HG03439 (cell line): Measurements from ENCODE around the gene ULBP3.
"Not testable (repeated sequence)": the region's sequence is repeated elsewhere in the genome, so short reads cannot be mapped to it uniquely, and the experiment has no call there.

Source experiments
- ATAC-seq: cut with Tn5 transposase; IDR thresholded peaks from one replicate; pipeline ENCODE4 v1.9.1; 2021; ENCODE audit warnings: mild to moderate bottlenecking, moderate library complexity; ENCODE audit not compliant: unreplicated experiment

Gene ULBP3

GRCh38 chr6:150043501-150044412, 25.2 kb downstream of the ULBP3 start:
- no peak for ATAC-seq

- no peak for ATAC-seq
Measured at GRCh38 chr6:150043096-150043495, 25.8 kb downstream of the ULBP3 start.

GRCh38 chr6:150038202-150039062, 30.5 kb downstream of the ULBP3 start:
- ATAC-seq: no peak

GRCh38 chr6:150037526-150038201, 31.3 kb downstream of the ULBP3 start:
- no peak for ATAC-seq

GRCh38 chr6:150036081-150036480, 32.8 kb downstream of the ULBP3 start:
- no peak for ATAC-seq

GRCh38 chr6:150033207-150033771, 35.6 kb downstream of the ULBP3 start:
- no peak for ATAC-seq

- no peak for ATAC-seq
Measured at GRCh38 chr6:150032598-150032997, 36.3 kb downstream of the ULBP3 start.

GRCh38 chr6:150030611-150031010, 38.3 kb downstream of the ULBP3 start:
- no peak for ATAC-seq

- ATAC-seq: no peak
Measured at GRCh38 chr6:150029749-150030148, 39.2 kb downstream of the ULBP3 start.

- no peak for ATAC-seq
Measured at GRCh38 chr6:150029276-150029675, 39.6 kb downstream of the ULBP3 start.

GRCh38 chr6:150028799-150029198, 40.1 kb downstream of the ULBP3 start:
- ATAC-seq: no peak

- no peak for ATAC-seq
Measured at GRCh38 chr6:150027806-150028565, 40.9 kb downstream of the ULBP3 start.

- ATAC-seq: no peak
Measured at GRCh38 chr6:150026976-150027805, 41.7 kb downstream of the ULBP3 start.

GRCh38 chr6:150025201-150025917, 43.6 kb downstream of the ULBP3 start, which contains the start of gene RAET1L:
RAET1L (minus strand) TSS chr6:150025532; CDS start chr6:150025471, 61 bp downstream.
- no peak for ATAC-seq

GRCh38 chr6:150024646-150025155, 44.2 kb downstream of the ULBP3 start:
- ATAC-seq: no peak

GRCh38 chr6:150024021-150024420, 44.9 kb downstream of the ULBP3 start:
- not testable (repeated sequence) for ATAC-seq

- not testable (repeated sequence) for ATAC-seq
Measured at GRCh38 chr6:150021870-150022269, 47.1 kb downstream of the ULBP3 start.
